NB4 (cell line): ENCODE measurements around the gene ESYT1.

ENCODE experiments used
- POLR2A ChIP-seq: IDR thresholded peaks from 2 replicates; pipeline ENCODE4 v1.6.1; 2011; ENCODE audit warnings: mild to moderate bottlenecking; ENCODE audit not compliant: insufficient read length; ENCODE audit errors: extremely low read depth
- TF ChIP-seq, protein P1 (sequence below): IDR thresholded peaks from one replicate; pipeline ENCODE4 v1.5.1; 2012; ENCODE audit warnings: low read depth, low read length
- TF ChIP-seq, protein P2 (sequence below): IDR thresholded peaks from 2 replicates; pipeline ENCODE4 v1.6.1; 2011; ENCODE audit warnings: low read depth, low read length

DNA sequence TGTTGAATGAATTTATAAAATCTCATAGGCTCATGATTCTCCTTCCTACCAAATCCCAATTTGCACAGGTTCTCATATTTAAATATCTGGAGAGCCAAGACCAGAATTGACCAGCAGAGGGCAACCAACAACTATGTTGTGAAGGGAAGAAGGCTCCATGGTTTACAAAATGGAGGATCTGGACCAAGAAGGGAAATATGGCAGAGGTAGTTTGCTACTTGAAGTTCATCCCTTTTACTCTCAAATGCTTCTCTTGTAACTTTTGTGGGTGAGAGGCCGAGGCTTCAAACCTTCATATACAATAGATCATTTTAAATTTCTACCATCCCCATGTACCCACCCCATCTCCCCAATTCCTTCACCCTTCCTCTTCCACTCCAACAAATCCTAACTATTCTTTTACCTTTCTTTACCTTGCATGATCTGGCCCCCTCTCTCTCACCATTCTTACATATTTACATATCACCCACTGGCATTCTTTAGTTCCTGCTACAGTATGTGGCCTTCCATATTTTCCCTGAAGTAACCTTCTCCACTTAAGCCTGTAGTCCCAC lies 65.0 kb downstream of the ESYT1 start:
- TF ChIP-seq, protein P1, sequence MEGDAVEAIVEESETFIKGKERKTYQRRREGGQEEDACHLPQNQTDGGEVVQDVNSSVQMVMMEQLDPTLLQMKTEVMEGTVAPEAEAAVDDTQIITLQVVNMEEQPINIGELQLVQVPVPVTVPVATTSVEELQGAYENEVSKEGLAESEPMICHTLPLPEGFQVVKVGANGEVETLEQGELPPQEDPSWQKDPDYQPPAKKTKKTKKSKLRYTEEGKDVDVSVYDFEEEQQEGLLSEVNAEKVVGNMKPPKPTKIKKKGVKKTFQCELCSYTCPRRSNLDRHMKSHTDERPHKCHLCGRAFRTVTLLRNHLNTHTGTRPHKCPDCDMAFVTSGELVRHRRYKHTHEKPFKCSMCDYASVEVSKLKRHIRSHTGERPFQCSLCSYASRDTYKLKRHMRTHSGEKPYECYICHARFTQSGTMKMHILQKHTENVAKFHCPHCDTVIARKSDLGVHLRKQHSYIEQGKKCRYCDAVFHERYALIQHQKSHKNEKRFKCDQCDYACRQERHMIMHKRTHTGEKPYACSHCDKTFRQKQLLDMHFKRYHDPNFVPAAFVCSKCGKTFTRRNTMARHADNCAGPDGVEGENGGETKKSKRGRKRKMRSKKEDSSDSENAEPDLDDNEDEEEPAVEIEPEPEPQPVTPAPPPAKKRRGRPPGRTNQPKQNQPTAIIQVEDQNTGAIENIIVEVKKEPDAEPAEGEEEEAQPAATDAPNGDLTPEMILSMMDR, result peak; percentile 84
- no peak for TF ChIP-seq POLR2A
- TF ChIP-seq, protein P2, sequence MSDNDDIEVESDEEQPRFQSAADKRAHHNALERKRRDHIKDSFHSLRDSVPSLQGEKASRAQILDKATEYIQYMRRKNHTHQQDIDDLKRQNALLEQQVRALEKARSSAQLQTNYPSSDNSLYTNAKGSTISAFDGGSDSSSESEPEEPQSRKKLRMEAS, result no peak
